Nephron progenitor cell (in vitro differentiated cells): Measurements from ENCODE around the gene ERVW-1.
"Not testable (repeated sequence)": the region's sequence is repeated elsewhere in the genome, so short reads cannot be mapped to it uniquely, and the experiment has no call there.

ENCODE experiments used
- DNase-seq: peaks from one replicate; pipeline ENCODE4 v3.0.0; 2021
- H3K27ac Mint-ChIP-seq: 2 replicates; pipeline ENCODE4 v1.8.0; 2021; ENCODE audit warnings: mild to moderate bottlenecking, moderate library complexity, mixed read lengths
- H3K27me3 Mint-ChIP-seq: 2 replicates; pipeline ENCODE4 v1.8.0; 2021; ENCODE audit warnings: mild to moderate bottlenecking, low read depth, mixed read lengths; ENCODE audit not compliant: poor library complexity
- H3K36me3 Mint-ChIP-seq: 2 replicates; pipeline ENCODE4 v1.8.0; 2021; ENCODE audit warnings: low read depth, mixed read lengths
- H3K4me1 Mint-ChIP-seq: 2 replicates; pipeline ENCODE4 v1.8.0; 2021; ENCODE audit warnings: mixed read lengths
- H3K4me3 Mint-ChIP-seq: 2 replicates; pipeline ENCODE4 v1.8.0; 2021; ENCODE audit warnings: mild to moderate bottlenecking, moderate library complexity, mixed read lengths
- H3K9me3 Mint-ChIP-seq: 2 replicates; pipeline ENCODE4 v1.8.0; 2021; ENCODE audit warnings: mild to moderate bottlenecking, moderate library complexity, mixed read lengths
- CTCF ChIP-seq: fragments of 200-600 bp; sonication (generic); IDR thresholded peaks from 2 replicates; pipeline ENCODE4 v1.5.0; 2021; ENCODE audit warnings: antibody characterized with exemption

ERVW-1 gene, protein sequence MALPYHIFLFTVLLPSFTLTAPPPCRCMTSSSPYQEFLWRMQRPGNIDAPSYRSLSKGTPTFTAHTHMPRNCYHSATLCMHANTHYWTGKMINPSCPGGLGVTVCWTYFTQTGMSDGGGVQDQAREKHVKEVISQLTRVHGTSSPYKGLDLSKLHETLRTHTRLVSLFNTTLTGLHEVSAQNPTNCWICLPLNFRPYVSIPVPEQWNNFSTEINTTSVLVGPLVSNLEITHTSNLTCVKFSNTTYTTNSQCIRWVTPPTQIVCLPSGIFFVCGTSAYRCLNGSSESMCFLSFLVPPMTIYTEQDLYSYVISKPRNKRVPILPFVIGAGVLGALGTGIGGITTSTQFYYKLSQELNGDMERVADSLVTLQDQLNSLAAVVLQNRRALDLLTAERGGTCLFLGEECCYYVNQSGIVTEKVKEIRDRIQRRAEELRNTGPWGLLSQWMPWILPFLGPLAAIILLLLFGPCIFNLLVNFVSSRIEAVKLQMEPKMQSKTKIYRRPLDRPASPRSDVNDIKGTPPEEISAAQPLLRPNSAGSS

DNA sequence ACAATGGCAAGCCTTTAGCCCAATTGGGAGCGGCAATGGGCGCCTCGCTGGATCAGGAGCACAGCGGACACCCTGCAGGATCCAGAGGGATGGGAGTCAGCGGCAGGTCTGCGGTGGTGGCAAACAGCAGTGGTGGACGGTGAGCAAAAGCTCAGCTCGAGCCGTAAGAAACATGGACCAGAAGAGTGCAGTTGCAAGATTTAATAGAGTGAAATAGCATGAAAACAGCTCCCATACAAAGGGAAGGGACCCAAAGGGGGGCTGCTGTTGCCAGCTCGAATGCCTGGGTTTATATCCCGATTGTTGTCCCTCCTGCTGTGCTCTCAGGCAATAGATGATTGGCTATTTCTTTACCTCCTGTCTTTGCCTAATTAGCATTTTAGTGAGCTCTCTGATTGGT lies at the start of gene ERVW-1:
Gene ERVW-1 (minus strand): TSS at position 266 of the 400 bp plus-strand sequence. CDS start 7,565 bp downstream, outside the sequence.
- H3K4me1 Mint-ChIP-seq, H3K27ac Mint-ChIP-seq, H3K9me3 Mint-ChIP-seq, H3K4me3 Mint-ChIP-seq, H3K27me3 Mint-ChIP-seq, H3K36me3 Mint-ChIP-seq, DNase-seq: not testable (repeated sequence)

DNA sequence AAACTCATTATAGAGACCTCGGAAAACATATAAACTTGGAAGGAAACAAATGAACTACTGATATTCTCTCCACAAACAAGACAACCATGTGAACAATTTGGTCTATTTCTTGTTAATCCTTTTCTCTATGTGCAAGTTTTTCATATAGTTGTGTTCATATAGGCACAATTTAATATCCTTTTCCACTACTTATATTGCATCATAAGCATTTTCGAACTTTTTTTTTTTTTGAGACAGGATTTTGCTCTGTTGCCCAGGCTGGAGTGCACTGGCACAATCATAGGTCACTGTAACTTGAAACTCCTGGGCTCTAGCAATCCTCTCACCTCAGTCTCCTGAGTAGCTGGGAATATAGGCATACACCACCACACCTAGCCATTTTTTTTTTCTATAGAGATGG lies 45.4 kb upstream of the ERVW-1 start:
- Mint-ChIP-seq H3K9me3 (no peaks in the 10 kb centered on the region), H3K27ac (no peak overlapping the region), H3K27me3 (no peaks in the 10 kb centered on the region), H3K36me3 (no peaks in the 10 kb centered on the region), H3K4me3 (no peak overlapping the region), H3K4me1 (peaks cover 16% of the 10 kb centered on the region)
- no peak for DNase-seq
- TF ChIP-seq CTCF: no peak

- TF ChIP-seq CTCF: no peak
- no peak overlapping the region for H3K4me3 Mint-ChIP-seq
- H3K27ac Mint-ChIP-seq: no peak overlapping the region
- H3K27me3 Mint-ChIP-seq: no peaks in the 10 kb centered on the region
- no peak for DNase-seq
- no peaks in the 10 kb centered on the region for H3K9me3 Mint-ChIP-seq
- peaks cover 17% of the 10 kb centered on the region for H3K36me3 Mint-ChIP-seq
- no peaks in the 10 kb centered on the region for H3K4me1 Mint-ChIP-seq
Measured at GRCh38 chr7:92520024-92520423, 42.3 kb upstream of the ERVW-1 start.

DNA sequence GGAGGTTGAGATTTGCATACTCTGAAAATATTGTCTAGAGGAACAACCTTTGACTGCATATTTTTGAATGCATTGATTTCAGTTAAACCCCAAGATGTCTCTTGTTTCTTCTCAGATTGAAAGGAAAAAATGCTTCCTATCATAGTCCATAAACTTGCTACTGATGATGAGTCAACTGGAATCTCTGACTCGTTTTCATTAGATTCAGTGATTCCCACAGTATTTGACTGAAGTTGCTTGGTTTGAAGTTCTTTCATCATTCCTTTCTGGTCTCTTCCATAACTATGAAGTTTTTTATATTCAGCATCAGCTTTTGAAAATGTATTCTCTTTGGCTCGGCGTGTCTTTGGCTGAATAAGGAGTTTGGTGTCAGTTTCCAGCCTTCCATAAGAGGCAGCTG lies 39.9 kb upstream of the ERVW-1 start:
- H3K4me1 Mint-ChIP-seq: no peaks in the 10 kb centered on the region
- peaks cover 26% of the 10 kb centered on the region for H3K36me3 Mint-ChIP-seq
- no peak for DNase-seq
- no peak for TF ChIP-seq CTCF
- no peaks in the 10 kb centered on the region for H3K27me3 Mint-ChIP-seq
- H3K4me3 Mint-ChIP-seq: no peak overlapping the region
- H3K9me3 Mint-ChIP-seq: no peaks in the 10 kb centered on the region
- H3K27ac Mint-ChIP-seq: no peak overlapping the region

DNA sequence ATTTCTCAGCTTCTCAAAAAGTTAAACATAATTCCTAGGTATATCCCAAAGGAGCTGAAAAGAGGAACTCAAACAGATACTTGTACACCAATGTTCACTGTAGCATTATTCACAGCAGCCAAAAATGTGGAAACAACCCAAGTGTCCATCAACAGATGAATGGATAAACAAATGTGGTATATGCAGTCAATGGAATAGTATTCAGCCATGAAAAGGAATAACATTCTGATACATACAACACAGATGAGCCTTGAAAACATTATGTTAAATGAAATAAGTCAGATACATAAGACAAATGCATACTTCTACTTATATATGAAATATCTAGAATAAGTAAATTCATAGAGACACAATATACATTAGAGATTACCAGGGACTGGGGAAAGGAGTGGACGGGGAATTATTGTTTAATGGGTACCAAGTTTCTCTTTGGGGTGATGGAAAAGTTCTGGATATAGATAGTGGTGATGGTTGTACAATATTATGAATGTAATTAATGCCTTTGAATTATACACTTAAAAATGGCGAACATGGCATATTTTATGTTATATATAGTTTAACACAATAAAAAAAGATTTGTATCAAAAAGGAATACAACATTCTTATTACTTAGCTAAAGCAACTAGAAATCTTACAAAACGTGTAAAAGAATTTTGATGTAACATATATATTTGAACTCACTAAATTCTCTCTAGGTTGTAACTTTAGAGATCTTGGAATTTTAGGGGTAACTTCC lies 35.6 kb upstream of the ERVW-1 start:
- no peak for TF ChIP-seq CTCF
- H3K27me3 Mint-ChIP-seq: no peaks in the 10 kb centered on the region
- H3K36me3 Mint-ChIP-seq: peaks cover 36% of the 10 kb centered on the region
- H3K4me1 Mint-ChIP-seq: no peaks in the 10 kb centered on the region
- H3K27ac Mint-ChIP-seq: no peak overlapping the region
- DNase-seq: no peak
- no peak overlapping the region for H3K4me3 Mint-ChIP-seq
- no peaks in the 10 kb centered on the region for H3K9me3 Mint-ChIP-seq

GRCh38 chr7:92508946-92509345 lies 31.2 kb upstream of the ERVW-1 start:
- Mint-ChIP-seq H3K9me3 (no peaks in the 10 kb centered on the region), H3K27me3 (no peaks in the 10 kb centered on the region), H3K4me3 (no peak overlapping the region), H3K36me3 (peaks cover 40% of the 10 kb centered on the region), H3K27ac (no peak overlapping the region), H3K4me1 (no peaks in the 10 kb centered on the region)
- TF ChIP-seq CTCF: no peak
- DNase-seq: no peak
